ENCODE data around the gene ZNF780B. TPM values are rescaled to one million over a fixed set of nuclear protein-coding genes. Genes with fewer than 3 reads are reported as not detected.

Gene ZNF780B
- total and polyA plus RNA-seq, 7 experiments from 2014 or later = 12.0 to 85.2 (median 23.9) TPM

- no peak for ATAC-seq
- DNase-seq = no peak
- ChIA-PET CTCF (interaction anchor here (0.6 to 1.0 kb wide), 3 partner anchors 48 to 1555 kb away, joined by 3 read pairs; partner anchors contain the start of gene PSMC4), POLR2A (interaction anchor here (0.6 to 2.3 kb wide), 9 partner anchors 10 to 645 kb away, joined by 3 to 16 read pairs (median 4); partner anchors contain the start of genes DYRK1B, MAP3K10, PSMC4 and ZNF546)
- peaks cover 0 to 19% (median 6%) of the 10 kb centered on the region in 11 donors for H3K9me3 Mint-ChIP-seq
- H3K27ac Mint-ChIP-seq = peak overlapping the region; percentile 99 to 100 (median 100)
- H3K9me3 ChIP-seq (ENCODE audit: control insufficient read depth in 2 of 3, low read length in 3 of 3) = no peaks in the 10 kb centered on the region
- peaks cover 33 to 49% (median 44%) of the 10 kb centered on the region in 7 donors for H3K4me1 Mint-ChIP-seq
- peaks cover 12 to 17% (median 14%) of the 10 kb centered on the region in 5 donors for H3K27me3 Mint-ChIP-seq
- H3K27me3 ChIP-seq (ENCODE audit: control insufficient read depth in 2 of 2, insufficient read depth in 2 of 2, low read length in 2 of 2) = peaks cover 0 to 7% of the 10 kb centered on the region in 2 donors
- peaks cover 16 to 18% of the 10 kb centered on the region in 2 donors for H3K4me1 ChIP-seq (ENCODE audit: control insufficient read depth in 2 of 2, insufficient read depth in 2 of 2, low read length in 2 of 2)
- H3K27ac ChIP-seq (ENCODE audit: low read depth, low read length) = peak overlapping the region; percentile 95
- H3K36me3 ChIP-seq (ENCODE audit: control insufficient read depth in 2 of 3, insufficient read depth in 3 of 3, low read length in 3 of 3) = no peaks in the 10 kb centered on the region
- H3K36me3 Mint-ChIP-seq = peaks cover 0 to 29% (median 17%) of the 10 kb centered on the region in 5 donors
- intact Hi-C loops (cut with micrococcal nuclease) = loop anchor here in 1 of 2 donors (2.0 to 5.0 kb wide), 2 partner anchors 34 to 95 kb away; partner anchors contain the start of genes ZNF546 and ZNF780B
- peak overlapping the region; percentile 93 to 100 (median 100) for H3K4me3 Mint-ChIP-seq
- H3K4me3 ChIP-seq (ENCODE audit: low read length) = peak overlapping the region; percentile 94
These were observed 35.4 kb upstream of the ZNF780B start for GRCh38 chr19:40091205-40092129.

DNA sequence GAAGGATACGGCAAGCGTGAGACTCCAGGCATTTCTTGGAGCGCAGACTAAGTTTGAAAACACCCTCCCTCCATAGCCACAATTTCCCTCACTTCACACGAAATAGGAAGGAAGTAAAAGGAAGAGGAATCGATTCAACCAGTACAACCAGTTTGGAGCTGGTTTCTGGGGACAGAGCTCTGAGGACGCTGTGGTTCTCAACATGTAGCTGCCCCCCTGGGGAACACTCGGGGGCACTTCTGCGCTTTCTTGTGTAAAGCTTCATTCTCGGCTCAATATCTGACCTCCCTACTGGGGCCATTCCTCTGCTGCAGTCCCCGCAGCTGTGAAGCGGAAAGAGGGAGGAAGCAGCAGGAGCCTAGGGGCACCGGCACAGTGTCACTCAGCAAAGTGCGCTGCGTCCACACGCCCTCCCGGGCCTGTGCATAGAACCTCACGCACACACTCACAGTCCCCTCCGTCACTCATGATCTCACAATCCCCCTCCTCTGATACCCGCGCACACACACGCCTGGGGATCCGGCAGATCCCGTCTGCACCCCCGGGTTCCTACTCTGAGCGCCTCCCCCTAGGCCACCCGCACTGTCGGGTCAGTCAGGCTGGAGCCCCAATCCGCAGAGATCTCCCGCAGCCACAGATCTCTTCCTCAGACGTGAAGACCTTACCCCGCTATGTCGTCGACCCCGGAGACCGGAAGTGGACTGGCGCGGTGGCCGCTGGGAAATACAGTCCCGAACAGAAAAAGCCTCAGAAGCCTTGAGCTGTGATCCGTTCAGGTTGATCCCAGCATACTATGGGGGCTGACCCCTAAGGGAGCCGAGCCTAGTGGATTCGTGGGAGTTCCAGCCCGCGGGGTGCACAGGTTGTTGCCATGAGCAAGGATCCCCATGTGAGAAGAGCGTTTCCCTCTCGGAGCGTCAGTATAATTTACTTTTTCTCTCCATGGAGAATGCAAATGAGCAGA lies 34.5 kb upstream of the ZNF780B start, which contains the start of gene ZNF780A:
ZNF780A (minus strand) TSS at position 703 of the 964 bp plus-strand sequence. CDS start 6,190 bp downstream, outside the sequence.
- no peaks in the 10 kb centered on the region for H3K27me3 ChIP-seq (ENCODE audit: control insufficient read depth in 2 of 2, insufficient read depth in 2 of 2, low read length in 2 of 2)
- H3K36me3 ChIP-seq (ENCODE audit: control insufficient read depth in 2 of 3, insufficient read depth in 3 of 3, low read length in 3 of 3) = no peaks in the 10 kb centered on the region
- peak within 1 kb of the TSS; percentile 94 for H3K4me3 ChIP-seq (ENCODE audit: low read length)
- peaks cover 0 to 26% (median 14%) of the 10 kb centered on the region in 5 donors for H3K36me3 Mint-ChIP-seq
- H3K27me3 Mint-ChIP-seq = peaks cover 8 to 11% (median 9%) of the 10 kb centered on the region in 5 donors
- ATAC-seq = peak; percentile 94
- ChIA-PET POLR2A (interaction anchor here (0.6 to 2.3 kb wide), 13 partner anchors 11 to 854 kb away, joined by 3 to 16 read pairs (median 3); partner anchors contain the start of genes DYRK1B, MAP3K10, PSMC4 and ZNF546), CTCF (interaction anchor here (0.6 to 1.0 kb wide), 3 partner anchors 49 to 1556 kb away, joined by 3 read pairs; partner anchors contain the start of gene PSMC4)
- H3K27ac Mint-ChIP-seq = peak within 1 kb of the TSS; percentile 99 to 100 (median 100)
- DNase-seq = peak; percentile 59 to 83 (median 81)
- peaks cover 33 to 49% (median 44%) of the 10 kb centered on the region in 7 donors for H3K4me1 Mint-ChIP-seq
- H3K4me3 Mint-ChIP-seq = peak within 1 kb of the TSS; percentile 93 to 100 (median 100)
- H3K9me3 ChIP-seq (ENCODE audit: control insufficient read depth in 2 of 3, low read length in 3 of 3) = no peaks in the 10 kb centered on the region
- intact Hi-C loops (cut with micrococcal nuclease) = loop anchor here (1.0 to 5.0 kb wide), 7 partner anchors 33 to 266 kb away; partner anchors contain the start of genes PSMC4 (in 2 of the 2), ZNF546 (in 2 of the 2), ZNF780B (in 2 of the 2) and MAP3K10 (in 1 of the 2)
- peak within 1 kb of the TSS; percentile 95 for H3K27ac ChIP-seq (ENCODE audit: low read depth, low read length)
- peaks cover 16 to 18% of the 10 kb centered on the region in 2 donors for H3K4me1 ChIP-seq (ENCODE audit: control insufficient read depth in 2 of 2, insufficient read depth in 2 of 2, low read length in 2 of 2)
- H3K9me3 Mint-ChIP-seq = peaks cover 0 to 16% (median 2%) of the 10 kb centered on the region in 11 donors

DNA sequence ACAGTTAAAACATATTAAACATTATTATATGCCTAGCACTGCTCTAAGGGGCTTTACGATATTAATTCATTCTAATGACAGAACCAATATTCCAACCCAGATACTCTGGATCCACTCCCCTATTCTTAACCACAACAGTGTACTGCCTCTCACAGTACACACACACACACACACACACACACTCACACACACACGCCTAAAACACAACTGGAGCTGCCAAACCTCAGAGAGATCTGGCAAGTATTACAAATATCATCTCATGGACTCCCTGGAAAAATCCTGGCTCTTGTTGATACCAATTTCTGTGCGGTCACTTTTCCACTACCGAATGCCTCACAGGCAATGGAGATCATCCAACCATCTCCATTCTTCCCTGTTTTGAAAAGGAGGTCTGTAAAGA lies 33.4 kb upstream of the ZNF780B start:
- Histone ChIP-seq H3K4me3 (ENCODE audit: low read length) (peak overlapping the region; percentile 94), H3K36me3 (ENCODE audit: control insufficient read depth in 2 of 3, insufficient read depth in 3 of 3, low read length in 3 of 3) (peaks cover 0 to 4% (median 0%) of the 10 kb centered on the region in 3 experiments), H3K27me3 (ENCODE audit: control insufficient read depth in 2 of 2, insufficient read depth in 2 of 2, low read length in 2 of 2) (no peaks in the 10 kb centered on the region), H3K9me3 (ENCODE audit: control insufficient read depth in 2 of 3, low read length in 3 of 3) (no peaks in the 10 kb centered on the region), H3K27ac (ENCODE audit: low read depth, low read length) (peak overlapping the region; percentile 95), H3K4me1 (ENCODE audit: control insufficient read depth in 2 of 2, insufficient read depth in 2 of 2, low read length in 2 of 2) (peaks cover 16 to 18% of the 10 kb centered on the region in 2 donors)
- ChIA-PET POLR2A (interaction anchor here (1.0 to 2.3 kb wide), 5 partner anchors 34 to 256 kb away, joined by 3 to 16 read pairs (median 12); partner anchors contain the start of genes DYRK1B, PSMC4, ZNF546 and ZNF780B), CTCF (interaction anchor here (0.5 kb wide), 1 partner anchor 45 kb away, joined by 3 read pairs; no protein-coding TSS in a partner anchor)
- H3K36me3 Mint-ChIP-seq = peaks cover 0 to 31% (median 19%) of the 10 kb centered on the region in 5 donors
- intact Hi-C loops (cut with micrococcal nuclease) = no loop called here
- H3K4me1 Mint-ChIP-seq = peaks cover 33 to 49% (median 44%) of the 10 kb centered on the region in 7 donors
- H3K27me3 Mint-ChIP-seq = peaks cover 1 to 7% (median 5%) of the 10 kb centered on the region in 5 donors
- ATAC-seq (no peak), DNase-seq (no peak)
- H3K4me3 Mint-ChIP-seq = peak overlapping the region; percentile 93 to 100 (median 100)
- peak overlapping the region; percentile 99 to 100 (median 100) for H3K27ac Mint-ChIP-seq
- peaks cover 0 to 13% (median 2%) of the 10 kb centered on the region in 11 donors for H3K9me3 Mint-ChIP-seq

DNA sequence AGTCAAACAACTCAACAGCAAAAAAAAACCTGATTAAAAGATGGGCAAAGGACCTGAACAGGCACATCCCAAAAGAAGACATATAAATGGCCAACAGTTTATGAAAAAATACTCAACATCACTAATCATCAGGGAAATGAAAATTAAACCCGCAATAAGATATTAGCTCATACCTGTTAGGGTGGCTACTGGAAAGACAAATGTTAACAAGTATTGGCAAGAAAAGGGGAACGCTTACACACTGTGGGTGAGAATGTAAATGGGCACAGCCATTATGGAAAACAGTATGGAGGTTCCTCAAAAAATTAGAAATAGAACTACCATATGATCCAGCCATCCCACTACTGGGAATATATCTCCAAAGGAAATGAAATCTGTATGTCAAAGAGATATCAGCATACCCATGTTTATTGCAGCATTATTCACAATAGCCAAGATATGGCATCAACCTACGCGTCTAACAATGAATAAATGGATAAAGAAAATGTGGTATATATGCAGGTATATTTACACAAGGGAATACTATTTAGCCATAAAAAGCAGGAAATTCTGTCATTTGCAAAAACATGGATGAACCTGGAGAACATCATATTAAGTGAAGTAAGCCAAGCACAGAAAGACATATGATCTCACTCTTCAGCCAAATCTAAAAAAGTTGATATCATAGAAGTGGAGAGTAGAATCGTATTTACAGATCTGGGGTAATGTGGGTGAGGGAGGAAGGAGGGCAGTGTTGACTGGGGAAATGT lies 32.4 kb upstream of the ZNF780B start:
- H3K4me1 ChIP-seq (ENCODE audit: control insufficient read depth in 2 of 2, insufficient read depth in 2 of 2, low read length in 2 of 2) = peaks cover 16 to 18% of the 10 kb centered on the region in 2 donors
- peaks cover 33 to 49% (median 44%) of the 10 kb centered on the region in 7 donors for H3K4me1 Mint-ChIP-seq
- H3K9me3 ChIP-seq (ENCODE audit: control insufficient read depth in 2 of 3, low read length in 3 of 3) = no peaks in the 10 kb centered on the region
- H3K4me3 Mint-ChIP-seq = peak overlapping the region; percentile 12 to 100 (median 100)
- peaks cover 4 to 36% (median 25%) of the 10 kb centered on the region in 5 donors for H3K36me3 Mint-ChIP-seq
- peaks cover 0 to 14% (median 0%) of the 10 kb centered on the region in 3 experiments for H3K36me3 ChIP-seq (ENCODE audit: control insufficient read depth in 2 of 3, insufficient read depth in 3 of 3, low read length in 3 of 3)
- peaks cover 0 to 13% (median 2%) of the 10 kb centered on the region in 11 donors for H3K9me3 Mint-ChIP-seq
- H3K27me3 ChIP-seq (ENCODE audit: control insufficient read depth in 2 of 2, insufficient read depth in 2 of 2, low read length in 2 of 2) = no peaks in the 10 kb centered on the region
- ChIA-PET CTCF (interaction anchor here (0.7 kb wide), 1 partner anchor 861 kb away, joined by 3 read pairs; no protein-coding TSS in a partner anchor), POLR2A (interaction anchor here (0.7 to 0.9 kb wide), 2 partner anchors 128 to 242 kb away, joined by 4 to 6 read pairs; partner anchors contain the start of gene FBL)
- DNase-seq = no peak
- H3K27ac Mint-ChIP-seq = peak overlapping the region in 8 of 9 donors; percentile 0 to 100 (median 90)
- H3K4me3 ChIP-seq (ENCODE audit: low read length) = no peak overlapping the region
- no peak for ATAC-seq
- H3K27ac ChIP-seq (ENCODE audit: low read depth, low read length) = no peak overlapping the region
- intact Hi-C loops (cut with micrococcal nuclease) = no loop called here
- H3K27me3 Mint-ChIP-seq = peaks cover 0 to 3% (median 0%) of the 10 kb centered on the region in 5 donors

GRCh38 chr19:40084948-40085347 lies 28.9 kb upstream of the ZNF780B start:
- H3K27ac ChIP-seq (ENCODE audit: low read depth, low read length) = no peak overlapping the region
- ATAC-seq (no peak), DNase-seq (no peak)
- Mint-ChIP-seq H3K4me1 (peaks cover 22 to 32% (median 31%) of the 10 kb centered on the region in 7 donors), H3K9me3 (peaks cover 0 to 22% (median 9%) of the 10 kb centered on the region in 11 donors), H3K4me3 (no peak overlapping the region), H3K27ac (peak overlapping the region in 3 of 9 donors; percentile 25 to 63 (median 48)), H3K36me3 (peaks cover 24 to 64% (median 59%) of the 10 kb centered on the region in 5 donors), H3K27me3 (no peaks in the 10 kb centered on the region)
- CTCF ChIA-PET = no interaction called here
- peaks cover 0 to 48% (median 7%) of the 10 kb centered on the region in 3 experiments for H3K36me3 ChIP-seq (ENCODE audit: control insufficient read depth in 2 of 3, insufficient read depth in 3 of 3, low read length in 3 of 3)
- no peaks in the 10 kb centered on the region for H3K9me3 ChIP-seq (ENCODE audit: control insufficient read depth in 2 of 3, low read length in 3 of 3)
- H3K4me3 ChIP-seq (ENCODE audit: low read length) = no peak overlapping the region
- peaks cover 7 to 10% of the 10 kb centered on the region in 2 donors for H3K4me1 ChIP-seq (ENCODE audit: control insufficient read depth in 2 of 2, insufficient read depth in 2 of 2, low read length in 2 of 2)
- POLR2A ChIA-PET = no interaction called here
- H3K27me3 ChIP-seq (ENCODE audit: control insufficient read depth in 2 of 2, insufficient read depth in 2 of 2, low read length in 2 of 2) = no peaks in the 10 kb centered on the region
- intact Hi-C loops (cut with micrococcal nuclease) = no loop called here
